H54 (cell line): ENCODE results near the gene CTSK.
"Not testable (repeated sequence)": the region's sequence is repeated elsewhere in the genome, so short reads cannot be mapped to it uniquely, and the experiment has no call there.

Experiments used
- DNase-seq: peaks from one replicate; pipeline ENCODE4 v3.0.0; 2011; ENCODE audit warnings: low spot score, mixed read lengths; ENCODE audit not compliant: insufficient read length
- FAIRE-seq: peaks from 3 replicates; lab custom pipeline; 2011; peaks lifted over from hg19 to GRCh38; lab: Jason Lieb, UNC
- POLR2A ChIP-seq: IDR thresholded peaks from 2 replicates; pipeline ENCODE4 v1.6.1; 2011; ENCODE audit warnings: low read depth, mild to moderate bottlenecking, low read length

The CTSK gene

DNA sequence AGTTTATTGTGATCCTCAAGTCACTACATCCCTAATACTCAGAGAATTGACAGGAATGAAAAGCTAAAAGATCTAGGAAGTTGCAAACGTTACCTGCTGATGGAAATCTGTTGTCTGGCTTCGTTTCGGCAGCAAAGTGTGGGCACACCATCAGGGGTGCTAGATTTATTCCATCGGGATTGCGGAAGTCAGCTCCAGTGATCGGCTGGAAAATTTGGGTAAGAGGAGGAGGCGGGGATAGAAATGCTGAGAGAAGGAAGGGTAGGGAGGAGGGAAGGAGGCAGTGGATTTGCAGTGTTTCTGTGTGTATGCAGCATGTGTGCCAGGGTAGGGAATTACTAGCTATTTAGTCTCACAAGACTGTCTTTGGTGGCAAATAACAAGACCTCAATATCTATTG is at the start of gene CTSK:
CTSK (minus strand) TSS at position 140 of the 400 bp plus-strand sequence. CDS start 1,455 bp downstream, outside the sequence.
- TF ChIP-seq POLR2A: no peak
- FAIRE-seq (no peak), DNase-seq (no peak)

DNA sequence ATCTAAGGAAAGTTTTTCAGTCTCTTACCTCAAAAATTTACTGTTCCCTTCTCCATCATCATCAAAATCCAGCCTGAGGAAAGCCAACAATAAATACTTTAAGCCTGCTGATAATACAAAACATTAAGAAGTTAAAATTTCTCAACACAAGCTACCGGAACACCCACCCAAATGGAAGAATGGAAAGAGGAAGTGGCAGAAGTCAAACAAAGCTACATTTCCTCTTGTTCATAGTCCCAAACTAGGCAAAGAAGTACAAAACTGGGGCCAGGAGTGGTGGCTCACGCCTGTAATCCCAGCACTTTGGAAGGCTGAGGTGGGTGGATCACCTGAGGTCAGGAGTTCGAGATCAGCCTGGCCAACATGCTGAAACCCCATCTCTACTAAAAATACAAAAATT is 44.7 kb upstream of the CTSK start:
- not testable (repeated sequence) for DNase-seq, FAIRE-seq

DNA sequence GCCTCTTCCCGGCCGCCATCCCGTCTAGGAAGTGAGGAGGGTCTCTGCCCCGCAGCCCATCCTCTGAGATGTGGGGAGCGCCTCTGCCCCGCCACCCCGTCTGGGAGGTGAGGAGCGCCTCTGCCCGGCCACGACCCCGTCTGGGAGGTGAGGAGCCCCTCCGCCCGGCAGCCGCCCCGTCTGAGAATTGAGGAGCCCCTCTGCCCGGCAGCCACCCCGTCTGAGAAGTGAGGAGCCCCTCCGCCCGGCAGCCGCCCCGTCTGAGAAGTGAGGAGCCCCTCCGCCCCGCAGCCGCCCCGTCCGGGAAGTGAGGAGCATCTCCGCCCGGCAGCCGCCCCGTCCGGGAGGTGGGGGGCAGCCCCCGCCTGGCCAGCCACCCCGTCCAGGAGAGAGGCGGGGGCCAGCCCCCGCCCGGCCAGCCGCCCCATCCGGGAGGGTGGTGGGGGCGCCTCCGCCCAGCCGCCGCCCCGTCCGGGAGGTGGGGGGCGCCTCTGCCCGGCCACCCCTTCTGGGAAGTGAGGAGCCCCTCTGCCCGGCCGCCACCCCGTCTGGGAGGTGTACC is 42.8 kb upstream of the CTSK start:
- DNase-seq, FAIRE-seq: not testable (repeated sequence)

DNA sequence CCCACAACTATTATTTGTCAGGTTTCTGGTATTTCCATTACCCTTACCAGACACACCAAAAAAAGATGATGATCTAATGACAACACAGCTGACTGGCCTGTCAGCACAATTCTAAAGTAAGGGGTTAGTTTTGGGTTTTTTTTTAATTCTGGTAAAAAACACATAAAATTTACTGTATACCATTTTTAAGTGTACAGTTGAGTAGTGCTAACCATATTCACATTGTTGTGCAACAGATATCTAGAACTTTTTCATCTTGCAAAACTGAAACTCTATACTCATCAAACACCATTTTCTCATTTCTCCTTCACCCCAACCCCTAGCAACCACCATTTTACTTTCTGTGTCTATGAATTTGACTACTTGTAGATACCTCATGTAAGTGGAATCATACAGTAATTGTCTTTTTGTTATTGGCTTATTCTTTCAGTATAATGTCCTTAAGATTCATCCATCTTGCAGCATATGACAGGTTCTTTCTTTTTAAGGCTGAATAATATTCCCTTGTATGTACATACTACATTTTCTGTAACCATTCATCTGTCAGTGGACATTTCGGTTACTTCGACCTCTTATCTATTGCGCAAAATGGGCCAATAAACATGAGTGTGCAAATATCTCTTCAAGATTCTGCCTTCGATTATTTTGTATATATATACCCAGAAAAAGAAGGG is 38.5 kb upstream of the CTSK start:
- TF ChIP-seq POLR2A: no peak
- no peak for DNase-seq
- no peak for FAIRE-seq

DNA sequence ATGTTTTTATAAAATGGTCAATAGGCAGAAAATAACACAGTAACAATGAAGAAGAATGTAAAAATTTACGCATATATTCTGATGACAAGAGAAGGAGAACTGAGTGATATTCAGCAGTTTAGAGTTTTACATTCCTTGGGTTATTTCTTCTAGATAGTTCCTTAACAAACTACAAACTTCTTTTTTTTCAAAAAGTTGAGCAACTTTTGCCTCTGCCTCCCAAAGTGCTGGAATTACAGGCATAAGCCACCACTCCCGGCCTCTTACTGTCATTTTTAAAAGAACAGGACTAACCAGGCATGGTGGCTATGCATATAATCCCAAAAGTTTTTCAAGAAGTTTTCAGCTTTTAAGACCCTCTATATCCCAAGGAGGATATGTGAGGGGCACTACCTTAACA is 35.4 kb upstream of the CTSK start:
- no peak for TF ChIP-seq POLR2A
- FAIRE-seq (no peak), DNase-seq (no peak)

DNA sequence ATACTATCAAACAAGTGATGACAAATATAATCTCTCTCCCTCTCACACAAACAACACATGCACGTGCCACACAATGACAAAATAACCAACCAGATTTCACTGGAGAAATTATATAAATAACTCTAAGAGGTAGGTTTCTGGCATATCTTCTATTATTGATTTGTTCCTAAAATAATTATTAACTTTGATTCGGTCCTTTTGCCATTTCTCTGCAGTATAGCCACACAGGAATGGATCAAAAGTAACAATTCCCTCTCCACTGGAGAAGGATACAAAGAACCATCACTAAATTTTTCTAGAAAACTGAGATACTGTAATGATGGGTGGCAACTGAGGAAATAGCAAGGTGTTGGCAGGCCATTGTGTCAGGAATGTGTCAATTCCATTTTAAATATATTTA is 34.9 kb upstream of the CTSK start:
- no peak for FAIRE-seq
- DNase-seq: no peak
- TF ChIP-seq POLR2A: no peak

DNA sequence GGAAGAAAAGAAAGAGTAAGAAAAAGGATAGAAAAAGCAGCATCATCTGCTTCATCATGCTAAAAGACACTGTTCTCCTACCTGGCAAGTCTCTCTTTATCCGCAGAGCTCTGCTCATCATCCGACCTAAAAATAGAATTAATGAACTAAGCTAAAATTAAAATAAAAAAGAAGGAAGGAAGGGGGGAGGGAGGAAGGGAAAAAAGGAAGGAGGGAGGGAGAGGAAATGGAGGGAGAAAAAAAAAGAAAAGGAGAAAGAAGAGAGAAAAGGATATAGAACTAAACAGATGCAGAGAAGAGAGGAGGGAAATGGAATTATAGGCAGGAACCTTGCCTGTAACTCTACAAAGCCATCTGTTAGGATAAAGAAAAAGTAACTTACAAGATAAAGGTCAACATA is 34.3 kb upstream of the CTSK start:
- DNase-seq: no peak
- TF ChIP-seq POLR2A: no peak
- FAIRE-seq: no peak

DNA sequence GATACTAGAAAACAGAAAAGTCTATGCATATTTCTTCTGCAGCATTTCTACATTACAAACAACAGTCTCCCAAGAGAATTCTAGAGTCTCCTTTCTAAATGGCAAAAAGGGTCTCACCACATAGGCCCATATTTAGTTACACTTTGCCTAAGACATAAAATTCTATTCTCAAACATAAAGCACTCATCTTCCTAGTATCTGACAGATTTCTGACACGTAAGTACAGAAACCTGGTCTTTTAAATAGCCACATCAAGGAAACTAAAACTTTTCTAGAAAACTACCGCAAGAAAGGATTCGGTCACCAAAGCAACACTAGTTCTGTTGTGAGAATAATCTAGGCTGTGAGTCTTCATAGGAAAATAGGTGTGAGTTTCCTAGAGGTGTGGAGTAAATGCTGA is 33.6 kb upstream of the CTSK start:
- TF ChIP-seq POLR2A: no peak
- FAIRE-seq: no peak
- DNase-seq: no peak

DNA sequence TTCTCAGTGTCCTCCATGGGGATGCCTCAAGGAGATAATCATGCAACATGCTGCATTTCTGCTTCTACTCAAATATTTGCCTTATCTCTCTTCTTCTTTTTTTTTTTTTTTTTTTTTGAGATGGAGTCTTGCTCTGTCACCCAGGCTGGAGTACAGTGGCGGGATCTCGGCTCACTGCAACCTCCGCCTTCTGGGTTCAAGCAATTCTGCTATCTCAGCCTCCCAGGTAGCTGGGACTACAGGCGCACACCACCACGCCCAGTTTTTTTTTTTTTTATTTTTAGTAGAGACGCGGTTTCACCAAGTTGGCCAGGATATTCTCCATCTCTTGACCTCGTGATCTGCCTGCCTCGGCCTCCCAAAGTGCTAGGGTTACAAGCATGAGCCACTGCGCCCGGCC is 32.8 kb upstream of the CTSK start:
- not testable (repeated sequence) for FAIRE-seq, DNase-seq

DNA sequence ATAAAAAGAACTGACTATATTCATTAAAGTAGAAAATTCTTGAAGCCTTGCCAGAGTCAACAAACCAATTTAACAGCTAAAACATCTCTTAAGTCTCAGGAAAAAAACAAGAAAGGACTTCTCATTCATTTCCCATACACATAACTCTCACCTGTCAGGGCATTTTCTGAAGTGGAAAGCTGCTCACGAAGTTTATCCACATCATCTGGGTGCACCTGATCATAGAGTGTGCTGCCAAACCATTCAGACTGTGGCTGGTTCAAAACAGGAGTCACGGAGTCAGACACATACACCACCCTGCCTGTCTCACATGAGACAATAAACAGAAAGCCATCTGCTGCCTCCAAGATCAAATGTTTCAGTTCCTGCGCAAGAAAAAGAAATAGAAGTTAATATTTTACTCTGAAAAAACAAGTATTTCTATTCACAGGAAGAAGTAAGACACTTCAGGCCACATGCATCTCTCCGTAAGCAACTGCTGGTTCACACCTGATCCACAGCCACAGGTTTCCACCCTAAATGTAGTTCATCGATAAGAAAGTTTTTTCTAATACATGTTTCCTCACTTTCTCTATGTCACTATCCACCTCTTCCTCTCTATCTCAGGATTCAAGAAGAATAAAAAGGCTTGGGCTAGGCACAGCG is 28.2 kb upstream of the CTSK start:
- no peak for TF ChIP-seq POLR2A
- DNase-seq (no peak), FAIRE-seq (no peak)

DNA sequence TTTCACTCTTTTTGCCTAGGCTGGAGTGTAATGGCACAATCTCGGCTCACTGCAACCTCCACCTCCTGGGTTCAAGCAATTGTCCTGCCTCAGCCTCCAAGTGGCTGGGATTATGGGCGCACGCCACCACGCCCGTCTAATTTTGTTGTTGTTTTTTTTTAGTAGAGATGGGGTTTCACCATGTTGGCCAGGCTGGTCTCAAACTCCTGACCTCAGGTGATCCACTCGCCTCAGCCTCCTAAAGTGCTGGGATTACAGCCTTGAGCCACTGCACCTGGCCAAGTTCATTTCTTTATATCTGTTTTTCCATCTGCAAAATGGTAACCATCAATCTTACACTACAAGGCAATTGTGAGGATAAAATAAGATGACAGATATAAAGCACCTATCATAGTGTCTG is 25.9 kb upstream of the CTSK start:
- FAIRE-seq, DNase-seq: not testable (repeated sequence)

DNA sequence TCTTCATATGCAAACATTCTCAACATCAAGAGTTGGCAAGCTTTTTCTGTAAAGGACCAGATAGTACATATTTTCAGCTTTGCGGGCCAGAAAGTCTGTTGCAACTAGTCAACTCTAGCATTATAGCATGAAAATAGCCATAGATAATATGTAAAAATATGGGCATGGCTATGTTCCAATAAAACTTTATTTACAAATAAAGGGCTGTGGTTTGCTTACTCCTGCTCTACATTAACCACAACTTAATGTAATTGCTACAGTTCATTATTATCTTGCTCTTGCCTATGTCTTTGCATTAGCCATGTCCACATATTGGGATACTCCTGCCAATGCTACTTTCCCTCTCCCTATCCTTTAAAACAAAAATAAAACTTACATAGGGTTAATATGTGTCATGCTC is 24.5 kb upstream of the CTSK start:
- FAIRE-seq (no peak), DNase-seq (no peak)
- no peak for TF ChIP-seq POLR2A

DNA sequence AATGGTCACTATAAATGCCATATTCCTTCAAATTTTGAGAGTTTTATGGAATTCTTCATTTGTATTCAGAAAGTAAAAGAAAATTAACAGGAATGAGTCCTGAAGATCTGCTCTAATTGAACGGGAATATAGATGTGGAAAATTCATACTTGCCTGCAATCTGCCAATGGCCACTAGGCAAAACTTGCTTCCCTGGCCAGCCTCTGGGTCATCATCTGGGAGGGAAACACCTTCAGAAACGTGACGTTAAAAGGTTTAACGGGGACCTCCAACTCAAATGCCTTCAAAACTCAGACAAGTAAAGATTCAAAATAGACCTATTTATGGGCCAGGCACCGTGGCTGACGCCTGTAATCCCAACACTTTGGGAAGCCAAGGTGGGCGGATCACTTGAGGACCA is 21.7 kb upstream of the CTSK start:
- no peak for TF ChIP-seq POLR2A
- DNase-seq (no peak), FAIRE-seq (no peak)

DNA sequence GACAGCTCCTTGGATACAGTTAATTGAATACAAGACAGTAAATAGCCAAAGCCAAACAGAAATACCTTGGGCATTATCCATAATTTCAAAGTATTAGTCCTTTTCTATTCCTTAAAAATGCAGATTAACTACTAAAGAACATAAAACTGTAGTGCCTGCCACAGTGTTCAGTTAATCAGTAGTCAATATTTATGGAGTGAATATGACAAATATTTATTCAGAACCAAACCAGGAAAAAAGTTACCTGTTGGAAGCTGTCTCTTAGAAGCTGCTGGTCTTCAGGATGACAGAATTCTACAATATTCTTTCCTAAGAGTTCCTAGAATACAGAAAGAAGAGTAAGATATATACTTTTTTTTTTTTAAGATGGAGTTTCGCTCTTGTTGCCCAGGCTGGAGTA is 18.2 kb upstream of the CTSK start:
- no peak for TF ChIP-seq POLR2A
- DNase-seq (no peak), FAIRE-seq (no peak)

DNA sequence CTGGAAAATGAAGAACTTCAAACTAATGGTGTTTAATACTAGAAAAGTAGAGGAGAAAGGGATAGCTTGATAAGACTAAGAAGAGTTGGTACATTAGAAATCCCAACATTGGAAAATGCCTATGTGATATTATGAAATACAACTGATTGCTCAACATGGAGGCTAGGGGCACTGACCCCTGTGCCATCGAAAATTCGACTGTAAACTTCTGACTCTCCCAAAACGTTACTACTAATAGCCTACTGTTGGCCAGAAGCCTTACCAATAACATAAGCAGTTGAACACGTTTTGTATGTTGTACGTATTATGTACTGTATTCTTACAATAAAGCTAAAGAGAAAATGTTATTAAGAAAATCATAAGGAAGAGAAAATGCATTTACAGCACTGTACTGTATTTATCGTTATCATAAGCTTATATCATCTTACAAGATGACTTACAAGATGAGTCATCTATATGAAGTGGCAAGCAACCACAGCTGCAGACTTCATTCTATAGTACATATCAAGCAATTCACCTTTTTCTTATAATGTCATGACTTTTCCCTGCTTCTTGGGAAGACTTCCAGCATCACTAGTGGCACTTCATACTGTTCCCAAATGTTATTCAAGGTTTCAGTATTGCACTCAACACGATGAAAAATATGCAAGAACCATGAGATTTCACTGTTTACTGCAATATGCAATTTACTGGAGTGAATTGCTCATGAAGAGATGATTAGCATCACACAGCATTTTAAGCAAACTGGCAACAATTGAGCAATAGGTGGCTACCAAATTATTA is 12.9 kb upstream of the CTSK start:
- FAIRE-seq (no peak), DNase-seq (no peak)
- no peak for TF ChIP-seq POLR2A
